NCI-H2107 treated with DMSO at 0.1 percent for 48 hours (cell line): ENCODE results near the gene CNGA1.
"Not testable (repeated sequence)": the region's sequence is repeated elsewhere in the genome, so short reads cannot be mapped to it uniquely, and the experiment has no call there.

Experiments
- DNase-seq: peaks from one replicate; lab custom pipeline; 2025; ENCODE audit not compliant: unreplicated experiment; lab: John Stamatoyannopoulos, UW

CNGA1 gene

DNA sequence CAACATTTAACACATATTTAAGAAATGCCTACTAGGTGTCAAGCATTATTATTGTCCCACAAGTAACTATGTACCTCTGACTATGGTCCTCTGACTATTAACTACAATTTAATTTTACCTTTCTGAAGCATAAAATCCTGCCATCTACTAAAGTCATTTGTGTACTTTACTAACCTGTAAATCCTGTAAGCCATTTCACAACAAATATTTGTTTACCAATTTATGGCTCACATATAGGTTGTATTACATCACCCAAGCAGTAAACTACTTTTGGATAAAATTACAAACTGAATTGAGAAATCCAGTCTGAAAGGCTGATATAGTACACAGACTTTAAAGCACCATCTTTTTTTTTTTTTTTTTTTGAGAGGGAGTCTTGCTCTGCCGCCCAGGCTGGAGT is 43.8 kb downstream of the CNGA1 start:
- no peak for DNase-seq

DNA sequence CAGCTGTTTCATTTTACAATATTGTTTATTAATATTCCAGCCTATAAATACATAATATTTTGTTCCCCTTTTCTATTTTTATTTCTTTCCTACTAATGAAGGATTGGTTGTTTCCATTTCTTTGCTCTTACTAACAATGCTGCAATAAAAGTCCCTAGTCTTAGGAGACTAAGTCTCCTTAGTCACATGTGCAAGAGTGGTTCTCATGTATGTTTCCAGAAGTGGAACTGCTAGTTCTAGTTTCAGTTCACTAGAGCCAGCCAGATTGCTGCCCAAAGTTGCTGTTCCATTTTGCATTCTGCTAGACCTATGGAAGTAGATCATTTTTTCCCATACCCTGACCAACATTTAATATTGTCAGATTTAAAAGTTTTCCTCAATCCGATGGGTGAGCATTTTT is 44.3 kb downstream of the CNGA1 start:
- DNase-seq = no peak

DNA sequence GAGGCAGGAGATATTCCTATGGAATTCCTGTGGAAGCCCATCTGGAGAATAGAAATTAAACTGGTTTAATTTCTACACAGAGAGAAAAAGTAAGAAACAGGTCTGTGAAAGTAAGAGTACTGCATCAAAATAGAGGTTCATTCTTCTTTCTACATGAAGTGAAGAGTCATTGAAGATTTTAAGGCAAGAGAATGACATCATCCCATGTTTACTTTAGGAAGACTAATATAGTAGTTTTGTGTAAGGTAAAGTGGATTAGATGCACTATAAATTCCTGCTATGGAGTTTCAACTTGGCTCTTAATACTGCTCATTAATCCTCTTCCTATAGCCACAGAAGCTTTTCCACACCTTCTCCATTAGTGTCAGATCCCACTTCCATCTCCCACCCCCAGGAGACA is 47.6 kb downstream of the CNGA1 start:
- no peak for DNase-seq

DNA sequence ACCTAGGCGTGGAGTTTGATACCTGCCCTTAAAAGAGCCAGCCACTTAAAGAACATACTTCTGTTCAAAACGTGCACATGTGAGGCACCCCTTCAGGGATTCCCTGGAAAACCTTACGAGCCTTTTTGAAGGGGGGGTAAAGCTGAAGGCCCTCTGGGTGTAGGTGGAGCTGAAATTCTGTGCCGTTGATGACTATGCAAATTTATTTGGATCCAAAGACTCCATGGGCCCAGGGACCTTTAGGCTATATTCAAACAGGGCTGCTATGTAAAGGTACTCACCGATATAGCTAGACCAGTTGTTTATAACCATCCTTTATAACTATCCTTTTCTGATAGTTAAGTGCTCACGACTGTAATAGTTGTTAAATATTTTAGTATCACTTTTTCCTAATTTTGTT is 61.8 kb downstream of the CNGA1 start:
- no peak for DNase-seq

DNA sequence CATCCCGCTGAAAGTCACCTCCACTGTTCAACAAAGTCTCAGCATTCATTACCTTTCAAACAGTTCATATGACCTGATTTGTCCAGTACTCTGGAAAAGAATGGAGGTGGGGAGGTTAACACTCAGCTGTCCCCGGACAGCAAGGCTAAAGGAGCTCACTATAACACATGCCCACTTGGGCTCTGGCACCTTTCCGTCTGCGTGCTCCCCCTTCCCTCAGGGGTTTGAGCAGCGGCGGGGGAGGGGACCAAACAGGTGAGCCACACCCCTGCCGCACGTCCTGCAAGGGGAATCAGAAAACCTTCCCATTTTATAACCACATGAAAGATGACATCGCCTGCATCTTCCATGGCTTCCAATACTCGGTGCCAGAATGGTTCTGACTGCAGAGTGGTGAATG is 62.2 kb downstream of the CNGA1 start:
- no peak for DNase-seq

DNA sequence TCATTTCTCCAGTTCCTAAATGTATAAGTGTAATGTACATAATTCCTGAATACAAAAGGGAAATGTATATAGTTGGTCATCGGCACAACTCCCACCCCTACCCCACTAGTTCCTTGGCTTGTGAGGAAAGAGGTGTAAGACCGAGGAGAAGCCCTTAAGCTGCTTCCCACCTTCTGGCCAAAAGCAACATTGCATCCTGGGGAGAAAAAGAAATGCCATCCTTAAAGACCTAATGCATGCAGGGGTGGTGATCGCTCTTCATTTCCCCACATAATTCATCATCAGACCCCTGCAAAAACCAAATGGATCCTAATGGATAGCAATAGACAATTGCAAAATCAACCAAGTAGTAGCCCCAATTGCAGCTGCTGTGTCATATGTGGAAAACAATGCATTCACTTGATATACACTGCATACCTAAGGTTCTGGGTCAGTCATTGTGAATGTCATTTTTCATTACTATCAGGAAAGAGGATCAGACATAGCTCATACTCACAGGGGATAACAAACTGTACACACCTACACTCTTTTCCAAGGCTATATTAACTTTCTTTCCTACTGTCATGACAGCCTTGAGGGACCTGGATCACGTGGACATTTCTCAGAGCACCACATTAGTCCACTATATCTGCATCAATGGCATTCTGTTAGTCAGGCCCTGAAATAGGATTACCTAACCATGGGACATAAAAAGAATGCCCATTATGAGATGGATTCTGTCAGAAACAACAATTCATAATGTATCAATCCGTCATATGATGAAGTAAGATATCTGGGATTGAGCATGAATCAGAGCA is 70.4 kb downstream of the CNGA1 start:
- DNase-seq = no peak

DNA sequence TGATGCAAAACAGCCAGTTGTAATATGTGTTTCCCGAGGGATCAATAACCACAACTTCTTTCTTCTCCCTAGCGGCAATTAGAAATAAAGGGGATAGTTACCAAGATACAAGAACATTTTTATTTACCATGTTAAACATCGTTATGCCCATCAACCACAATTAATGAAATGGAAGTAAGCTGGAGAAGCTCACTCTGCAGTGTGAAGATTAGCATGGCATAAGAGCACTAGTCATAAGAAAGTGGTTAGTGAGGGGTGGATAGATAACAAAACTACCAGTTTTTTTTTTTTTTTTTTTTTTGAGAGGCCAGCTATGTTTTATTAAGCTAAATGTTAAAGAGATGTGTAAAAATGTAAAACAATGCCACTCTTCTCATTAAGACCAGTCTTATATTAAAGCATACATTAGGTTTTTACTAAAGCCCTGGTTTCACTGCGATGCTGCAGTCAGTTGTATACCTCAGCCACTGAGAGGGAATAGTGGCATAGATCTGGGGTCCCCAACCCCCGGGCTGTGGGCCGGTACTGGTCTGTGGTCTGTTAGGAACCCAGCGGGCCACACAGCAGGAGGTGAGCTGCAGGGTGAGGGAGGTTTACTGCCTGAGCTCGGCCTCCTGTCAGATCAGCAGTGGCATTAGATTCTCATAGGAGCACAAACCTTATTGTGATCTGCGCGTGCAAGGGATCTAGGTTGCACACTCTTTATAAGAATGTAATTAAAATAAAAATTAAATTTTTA is 74.2 kb downstream of the CNGA1 start:
- peak; percentile 19 for DNase-seq

DNA sequence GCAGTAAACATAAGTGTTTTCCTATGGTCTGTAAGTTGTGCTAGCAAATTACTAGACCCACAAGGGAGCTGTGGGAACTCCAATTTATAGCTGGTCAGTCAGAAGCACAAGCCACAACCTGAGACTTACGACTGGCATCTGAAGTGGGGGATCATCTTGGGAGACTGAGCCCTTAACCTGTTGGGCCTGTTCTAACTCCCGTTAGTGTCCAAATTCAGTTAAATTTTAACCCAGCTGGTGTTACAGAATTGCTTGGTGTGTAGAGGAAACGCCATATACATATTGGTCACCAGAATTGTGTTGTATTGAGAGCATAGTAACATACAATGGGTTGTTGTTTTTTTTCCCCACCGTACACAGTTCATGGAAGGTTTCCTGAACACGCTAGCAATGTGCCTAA is 77.0 kb downstream of the CNGA1 start:
- DNase-seq = no peak

DNA sequence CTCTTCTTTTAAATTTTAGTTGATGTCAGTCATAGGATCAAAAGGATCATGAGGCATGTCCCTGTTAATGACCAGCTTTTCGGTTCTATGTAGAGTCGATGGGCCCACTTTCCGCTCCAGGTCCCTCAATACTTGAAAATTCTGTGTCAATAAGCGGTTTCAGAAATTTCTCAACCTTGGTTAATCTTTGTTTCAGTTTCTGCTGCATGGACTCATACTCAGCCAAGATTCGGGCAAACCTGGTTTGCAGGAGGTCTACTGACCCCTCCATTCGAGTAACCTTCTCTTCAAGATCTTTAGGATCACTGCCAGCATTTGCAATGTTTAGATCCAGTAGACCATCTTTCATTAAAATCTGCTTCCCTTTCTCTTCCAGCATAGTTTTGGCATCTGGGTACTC is 80.1 kb downstream of the CNGA1 start:
- no peak for DNase-seq

DNA sequence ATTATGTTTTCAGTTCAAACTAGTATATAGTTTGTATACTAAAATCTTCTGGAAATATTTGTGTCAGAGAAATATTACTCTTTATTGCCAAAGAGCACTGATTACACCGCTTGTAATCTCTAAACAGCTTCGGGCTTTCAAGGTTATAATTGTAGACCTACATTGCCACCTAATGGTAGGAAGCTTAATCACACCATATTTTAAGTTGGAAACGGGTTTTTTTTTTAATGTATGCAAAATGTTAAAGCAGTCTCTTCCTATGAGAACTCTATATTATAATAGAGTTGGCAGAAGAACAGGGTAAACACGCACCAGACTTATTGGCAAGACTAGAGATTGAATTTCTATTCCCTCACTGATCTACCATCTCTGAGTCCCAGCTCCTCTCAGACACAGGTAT is 82.6 kb downstream of the CNGA1 start:
- no peak for DNase-seq

DNA sequence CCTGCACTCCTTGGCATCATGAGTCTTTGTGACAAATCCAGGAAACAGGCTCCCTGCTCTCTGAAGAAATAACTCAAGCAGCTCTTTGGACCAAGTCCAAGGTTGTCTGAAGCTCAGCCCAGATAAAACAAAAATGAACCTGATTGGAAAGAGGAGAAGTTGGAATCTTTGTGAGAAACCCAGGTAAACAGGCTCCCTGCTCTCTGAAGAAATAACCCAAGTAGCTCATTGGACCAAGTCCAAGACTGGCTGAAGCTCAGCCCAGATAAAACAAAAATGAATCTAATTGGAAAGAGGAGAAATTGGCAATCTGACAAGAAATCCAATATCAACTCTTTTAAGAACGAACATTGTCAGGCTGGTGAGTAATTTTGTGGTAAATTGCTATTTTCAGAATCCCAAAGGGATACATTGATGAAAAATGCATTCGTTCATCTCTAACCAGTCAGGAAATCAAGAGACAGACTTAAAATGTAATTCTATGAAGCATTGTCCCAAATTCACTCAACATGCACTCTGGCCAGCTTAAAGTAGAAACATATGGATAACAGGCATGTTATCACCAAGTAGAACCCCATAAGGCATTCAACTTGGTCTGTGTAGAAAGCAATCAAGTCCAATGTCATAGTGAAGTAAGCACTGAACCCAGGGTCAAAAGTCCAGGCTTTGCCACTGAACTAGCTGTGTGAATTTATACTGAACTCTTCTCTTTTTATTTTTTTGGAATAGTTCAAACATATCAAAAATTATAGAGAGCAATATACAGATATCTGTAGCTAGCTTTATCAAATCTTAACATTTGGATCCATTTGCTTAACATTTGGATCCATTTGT is 85.3 kb downstream of the CNGA1 start:
- no peak for DNase-seq

DNA sequence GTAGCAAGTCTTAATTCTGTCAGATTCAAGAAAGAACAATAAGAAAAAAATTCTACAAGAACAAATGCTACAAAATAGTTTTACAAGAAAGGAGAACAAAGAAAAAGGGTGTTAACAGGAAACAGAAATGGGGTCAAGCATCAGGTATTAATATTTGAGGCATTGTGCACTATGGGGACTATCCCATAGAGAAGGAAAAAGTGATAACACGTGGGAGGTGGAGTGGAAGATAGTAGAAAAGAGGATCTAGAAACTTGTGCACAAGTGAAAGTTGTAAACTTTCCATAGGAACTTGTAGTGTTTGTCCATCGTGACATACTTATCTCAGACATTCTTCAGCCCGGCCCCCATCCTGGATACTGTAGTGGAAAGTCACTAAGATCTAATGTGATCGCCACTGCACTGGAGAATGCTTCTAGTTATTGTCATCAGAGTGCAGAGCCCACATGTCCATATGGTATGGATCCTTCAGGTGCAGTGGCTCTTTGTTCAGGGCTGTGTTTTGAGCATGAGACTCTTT is 86.7 kb downstream of the CNGA1 start:
- DNase-seq = no peak

DNA sequence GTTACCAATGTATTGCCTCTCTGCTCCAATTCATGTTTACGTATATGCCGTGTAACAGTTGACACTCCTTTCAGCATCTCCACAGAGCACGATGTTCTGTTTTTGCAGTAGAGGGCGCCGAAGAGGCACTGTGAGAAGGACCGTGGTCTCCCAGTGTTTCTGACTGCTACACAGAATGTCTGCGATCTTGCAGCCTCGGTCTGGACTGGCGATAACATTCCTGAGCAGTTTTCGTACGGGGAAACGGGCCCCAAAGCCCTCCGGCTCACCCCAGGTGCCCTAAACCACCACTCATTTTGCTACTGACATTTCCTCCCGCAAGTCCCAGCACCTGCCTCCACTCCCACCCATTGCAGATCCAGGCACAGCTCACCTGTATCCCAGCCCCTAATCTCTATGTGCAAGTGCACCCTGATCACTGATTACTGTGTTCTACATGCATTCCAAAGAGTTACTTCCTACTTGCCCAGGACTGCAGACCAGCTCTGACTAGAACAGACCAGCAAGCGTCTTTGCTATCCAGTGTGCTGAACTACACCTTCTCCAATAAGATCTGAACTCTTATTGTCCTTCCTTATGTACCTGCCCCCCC is 89.7 kb downstream of the CNGA1 start:
- DNase-seq = peak; percentile 7

DNA sequence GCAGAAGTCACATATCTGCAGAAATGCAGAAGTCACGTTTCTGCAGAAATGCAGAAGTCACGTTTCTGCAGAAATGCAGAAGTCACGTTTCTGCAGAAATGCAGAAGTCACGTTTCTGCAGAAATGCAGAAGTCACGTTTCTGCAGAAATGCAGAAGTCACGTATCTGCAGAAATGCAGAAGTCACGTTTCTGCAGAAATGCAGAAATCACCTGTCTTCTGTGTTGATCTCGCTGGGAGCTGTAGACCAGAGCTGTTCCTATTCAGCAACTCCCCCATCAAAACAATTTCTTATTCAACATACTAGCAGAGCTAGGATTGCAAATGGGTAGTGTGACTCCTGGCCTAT is 93.2 kb downstream of the CNGA1 start:
- not testable (repeated sequence) for DNase-seq

DNA sequence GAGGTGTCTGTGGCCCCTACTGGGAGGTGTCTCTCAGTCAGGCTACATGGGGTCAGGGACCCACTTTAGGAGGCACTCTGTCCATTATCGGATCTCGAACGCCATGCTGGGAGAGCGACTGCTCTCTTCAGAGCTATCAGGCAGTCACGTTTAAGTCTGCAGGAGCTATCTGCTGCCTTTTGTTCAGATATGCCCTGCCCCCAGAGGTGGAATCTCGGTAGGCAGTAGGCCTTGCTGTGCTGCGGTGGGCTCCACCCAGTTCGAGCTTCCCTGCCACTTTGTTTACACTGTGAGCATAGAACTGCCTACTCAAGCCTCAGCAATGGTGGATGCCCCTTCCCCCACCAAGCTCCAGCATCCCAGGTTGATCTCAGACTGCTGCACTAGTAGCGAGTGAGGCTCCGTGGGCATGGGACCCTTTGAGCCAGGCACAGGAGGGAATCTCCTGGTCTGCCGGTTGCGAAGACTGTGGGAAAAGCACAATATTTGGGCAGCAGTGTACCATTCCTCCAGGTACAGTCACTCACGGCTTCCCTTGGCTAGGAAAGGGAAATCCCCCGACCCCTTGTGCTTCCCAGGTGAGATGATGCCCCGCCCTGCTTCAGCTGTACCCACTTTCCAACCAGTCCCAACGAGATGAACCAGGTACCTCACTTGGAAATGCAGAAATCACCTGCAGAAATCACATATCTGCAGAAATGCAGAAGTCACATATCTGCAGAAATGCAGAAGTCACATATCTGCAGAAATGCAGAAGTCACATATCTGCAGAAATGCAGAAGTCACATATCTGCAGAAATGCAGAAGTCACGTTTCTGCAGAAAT is 93.8 kb downstream of the CNGA1 start:
- not testable (repeated sequence) for DNase-seq

DNA sequence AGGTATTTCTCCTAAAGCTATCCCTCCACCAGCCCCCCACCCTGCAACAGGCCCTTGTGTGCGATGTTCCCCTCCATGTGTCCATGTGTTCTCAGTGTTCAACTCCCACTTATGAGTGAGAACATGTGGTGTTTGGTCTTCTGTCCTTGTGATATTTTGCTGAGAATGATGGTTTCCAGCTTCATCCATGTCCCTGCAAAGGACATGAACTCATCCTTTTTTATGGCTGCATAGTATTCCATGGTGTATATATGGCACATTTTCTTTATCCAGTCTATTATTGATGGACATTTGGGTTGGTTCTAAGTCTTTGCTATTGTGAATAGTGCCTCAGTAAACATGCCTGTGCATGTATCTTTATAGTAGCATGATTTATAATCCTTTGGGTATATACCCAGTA is 99.3 kb downstream of the CNGA1 start:
- not testable (repeated sequence) for DNase-seq

DNA sequence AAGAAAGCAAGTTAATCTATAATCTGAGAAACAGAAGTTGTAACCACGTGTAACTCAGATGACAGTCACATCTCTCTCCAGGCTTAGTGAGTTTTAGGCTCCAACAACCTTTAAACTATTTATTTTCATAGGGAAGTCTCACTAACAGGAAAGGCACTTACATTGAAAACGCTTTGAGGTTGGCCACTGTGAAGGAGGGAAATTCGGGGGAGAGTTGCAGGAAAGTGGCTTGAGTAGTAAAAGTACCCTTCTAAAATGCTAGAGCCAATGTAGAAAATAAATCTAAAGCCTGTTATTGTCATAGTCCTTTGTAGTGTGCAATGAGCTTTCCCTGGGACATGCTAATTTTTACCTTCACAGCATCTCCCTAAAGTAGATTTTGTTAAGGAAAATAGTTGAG is 101.1 kb downstream of the CNGA1 start:
- no peak for DNase-seq

DNA sequence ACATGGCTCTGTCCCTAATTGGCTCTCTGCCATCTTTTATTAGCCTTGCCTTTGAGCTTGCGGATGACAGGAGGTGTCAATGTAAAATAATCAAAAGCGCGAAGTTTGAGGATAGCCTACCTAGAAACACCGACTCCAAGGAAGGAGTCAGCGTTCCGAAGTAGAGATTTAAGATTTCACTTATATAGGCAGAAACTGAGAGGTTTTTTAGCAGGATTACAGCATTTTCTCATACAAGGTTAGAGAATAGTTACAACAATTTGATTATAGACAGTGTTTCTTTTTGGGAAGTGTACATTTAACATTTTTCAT is 101.6 kb downstream of the CNGA1 start:
- DNase-seq = no peak

DNA sequence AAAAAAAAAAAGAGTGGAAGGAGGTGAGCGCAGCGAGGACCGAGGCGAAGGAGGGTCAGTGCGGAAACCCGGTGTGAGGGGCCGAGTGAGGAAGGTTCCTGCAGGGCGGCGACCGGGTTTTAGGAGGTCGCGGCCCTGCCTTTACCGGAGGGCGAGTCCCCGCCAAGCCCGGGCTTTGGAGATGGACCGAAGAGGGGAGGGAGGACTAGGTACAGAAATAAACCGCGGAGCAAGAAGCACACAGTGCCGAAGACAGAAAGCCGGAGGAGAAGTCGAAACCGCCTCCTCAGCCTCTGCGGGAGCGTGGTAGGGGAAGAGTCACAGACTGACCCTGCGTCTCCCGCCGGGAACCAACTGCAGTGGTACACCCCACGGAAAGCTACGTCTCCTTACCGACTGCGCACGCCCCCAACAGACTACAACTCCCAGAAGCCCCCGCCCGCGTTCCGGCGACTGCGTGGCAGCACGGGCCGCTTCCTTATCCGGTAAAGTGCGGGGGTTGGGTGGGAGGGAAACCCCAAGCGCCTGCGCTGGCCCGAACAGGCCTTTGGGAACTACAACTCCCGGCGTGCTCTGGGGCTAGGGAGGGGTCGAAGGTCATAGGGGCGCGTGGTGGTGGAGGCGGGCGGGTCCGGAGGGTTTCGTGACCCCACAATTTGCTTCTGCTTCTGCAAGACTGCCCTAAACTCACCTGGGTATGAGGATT is 102.1 kb downstream of the CNGA1 start, which contains the start of gene NFXL1:
TSS of gene NFXL1 (minus strand) at position 364 of the 706 bp plus-strand sequence. CDS start 380 bp downstream, outside the sequence.
- peak; percentile 60 for DNase-seq

DNA sequence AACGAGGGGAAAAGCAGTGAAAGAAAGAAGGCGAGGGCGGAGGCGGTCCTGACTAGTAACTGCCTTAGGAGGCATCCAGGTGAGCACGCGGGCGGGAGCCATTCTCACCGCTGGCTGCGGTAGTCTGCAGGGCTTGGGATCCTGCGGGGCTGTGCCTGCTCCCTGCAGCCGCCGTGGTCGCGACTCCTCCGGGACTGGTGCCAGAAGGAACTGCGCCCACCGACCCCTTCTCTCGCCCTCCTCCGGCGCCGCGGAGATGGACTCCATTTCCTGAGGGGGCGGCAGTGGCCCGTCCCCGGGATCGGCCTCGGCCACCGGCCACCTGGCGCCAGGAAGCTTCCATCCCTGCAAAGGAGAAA is 102.6 kb downstream of the CNGA1 start:
- DNase-seq = peak; percentile 4
